Stimulated activated CD4-positive, alpha-beta T cell treated with anti-CD3 and anti-CD28 coated beads, TNF-alpha, amount 100 ng/mL, for 4 hours (primary cell): Measurements from ENCODE around the gene DHX35.
"Not testable (repeated sequence)": the region's sequence is repeated elsewhere in the genome, so short reads cannot be mapped to it uniquely, and the experiment has no call there.

Experiments used
- DNase-seq, 3 experiments: peaks; one replicate each; pipeline ENCODE4 v3.0.0-alpha.2; 2020; ENCODE audit warnings: low read depth in 3 of 3

The DHX35 gene

DNA sequence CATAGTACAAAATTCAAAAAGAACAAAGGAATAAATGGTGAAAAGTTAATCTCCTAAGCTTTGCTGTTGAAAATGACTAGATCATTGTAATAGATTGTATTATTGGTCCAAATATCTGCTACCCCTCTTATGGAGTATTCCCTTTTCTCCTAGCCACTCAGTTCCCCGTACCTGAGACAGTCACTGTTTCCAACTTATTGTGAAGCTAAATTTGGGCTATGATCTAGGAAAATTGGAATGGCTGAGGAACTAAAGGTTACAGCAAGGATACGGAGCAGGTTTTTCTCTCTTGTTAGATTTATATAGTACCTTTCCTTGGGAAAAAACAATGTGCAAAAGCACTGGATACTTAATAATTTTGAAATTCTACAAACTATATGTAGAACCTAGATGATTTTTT, 17.3 kb downstream of the DHX35 start:
- no peak for DNase-seq

DNA sequence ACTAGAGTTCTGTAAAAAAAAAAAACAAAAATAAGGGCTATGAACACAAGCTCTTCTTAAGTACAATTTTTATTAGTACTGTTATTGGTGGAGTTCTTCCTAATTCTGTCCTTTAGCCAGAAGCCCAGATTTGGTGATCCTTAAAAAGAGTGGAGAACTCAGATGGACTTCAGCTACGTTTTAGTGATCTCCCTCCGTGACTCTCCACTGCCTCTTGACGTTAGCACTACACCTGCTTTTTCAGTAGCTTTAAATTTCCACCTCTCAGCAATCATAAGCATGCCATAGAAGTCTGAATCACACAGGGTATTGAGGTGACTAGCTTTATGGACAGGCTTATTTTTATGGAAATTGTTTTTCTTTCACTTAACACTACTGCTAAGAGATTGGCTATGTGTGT, 17.7 kb downstream of the DHX35 start:
- DNase-seq, result no peak

DNA sequence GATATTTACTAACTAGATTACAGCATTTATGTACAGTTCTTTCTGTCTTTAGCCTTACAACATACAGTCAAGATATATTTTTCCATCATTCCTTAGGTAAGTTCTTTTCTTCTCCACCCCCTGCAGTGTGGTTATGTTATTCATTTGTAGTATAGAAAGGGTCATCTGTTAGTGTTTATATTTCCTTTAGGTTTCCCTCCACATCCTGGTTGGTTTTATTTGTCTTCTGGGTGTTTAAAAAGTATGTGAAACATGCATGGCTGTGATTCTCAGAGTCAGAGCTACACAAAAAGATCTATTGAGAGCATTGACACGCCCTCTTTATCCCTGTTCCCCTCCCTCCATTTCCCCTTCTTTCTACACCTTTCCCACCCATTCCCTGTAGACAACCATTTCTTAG, 20.1 kb downstream of the DHX35 start:
- DNase-seq, result no peak

DNA sequence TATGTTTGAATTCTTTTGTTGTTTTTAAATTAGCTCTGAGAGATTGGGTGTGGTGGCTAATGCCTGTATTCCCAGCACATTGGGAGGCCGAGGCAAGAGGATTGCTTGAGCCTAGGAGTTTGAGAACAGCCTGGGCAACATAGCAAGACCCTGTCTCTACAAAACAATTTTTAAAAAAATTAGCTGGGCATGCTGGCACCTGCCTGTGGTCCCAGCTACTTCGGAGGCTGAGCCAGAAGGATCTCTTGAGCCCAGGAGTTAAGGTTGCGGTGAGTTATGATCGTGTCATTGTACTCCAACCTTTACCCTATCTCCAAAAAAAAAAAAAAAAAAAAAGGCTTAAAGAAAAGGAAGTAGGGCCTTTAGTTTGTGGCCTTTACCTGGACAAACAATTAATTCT, 22.9 kb downstream of the DHX35 start:
- no peak for DNase-seq

DNA sequence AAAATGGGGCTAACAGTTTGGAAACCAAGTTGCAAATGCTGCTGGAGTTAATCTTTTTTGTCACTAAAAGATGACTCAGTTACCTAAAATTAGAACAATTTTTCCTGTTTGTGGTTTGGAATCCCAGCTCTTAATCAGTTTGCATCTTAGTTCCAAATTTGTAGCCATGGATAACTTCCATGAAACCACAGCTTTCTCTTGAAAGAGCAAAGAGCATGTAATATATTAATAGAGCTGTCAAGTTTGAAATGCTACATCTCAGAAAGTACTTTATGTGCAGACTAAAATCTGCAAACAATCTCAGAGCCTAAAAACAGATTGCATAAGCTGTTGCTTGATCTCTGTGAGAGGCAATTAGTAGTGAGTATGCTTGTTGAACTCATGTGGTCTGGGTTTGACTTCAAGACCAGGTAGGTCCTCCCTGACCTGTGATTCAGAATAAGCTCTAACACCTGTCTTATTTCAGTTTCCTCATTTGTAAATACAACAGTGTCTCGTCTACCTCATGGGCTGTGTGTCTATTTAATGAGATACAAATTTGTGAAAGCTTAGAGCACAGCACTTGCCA, 23.5 kb downstream of the DHX35 start:
- no peak for DNase-seq

DNA sequence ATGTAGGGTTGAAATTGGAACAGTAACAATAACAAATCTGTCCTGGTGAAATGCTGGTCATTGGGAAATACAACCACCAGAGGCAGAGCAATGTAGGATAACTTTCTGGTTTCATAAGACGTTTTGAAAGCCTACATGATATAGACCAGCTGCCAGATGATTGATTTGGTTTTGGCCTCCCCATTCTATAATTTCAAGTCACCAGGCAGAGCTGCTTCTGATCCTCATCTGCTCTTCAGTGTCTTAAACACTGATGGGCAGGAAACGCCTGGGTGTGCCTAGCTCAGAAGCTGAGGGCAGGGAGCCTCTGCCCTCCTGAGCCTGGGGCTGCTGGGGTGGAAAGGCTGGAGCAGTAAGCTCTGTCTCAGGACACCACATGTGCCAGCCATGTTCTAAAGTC, 24.5 kb downstream of the DHX35 start:
- no peak for DNase-seq

DNA sequence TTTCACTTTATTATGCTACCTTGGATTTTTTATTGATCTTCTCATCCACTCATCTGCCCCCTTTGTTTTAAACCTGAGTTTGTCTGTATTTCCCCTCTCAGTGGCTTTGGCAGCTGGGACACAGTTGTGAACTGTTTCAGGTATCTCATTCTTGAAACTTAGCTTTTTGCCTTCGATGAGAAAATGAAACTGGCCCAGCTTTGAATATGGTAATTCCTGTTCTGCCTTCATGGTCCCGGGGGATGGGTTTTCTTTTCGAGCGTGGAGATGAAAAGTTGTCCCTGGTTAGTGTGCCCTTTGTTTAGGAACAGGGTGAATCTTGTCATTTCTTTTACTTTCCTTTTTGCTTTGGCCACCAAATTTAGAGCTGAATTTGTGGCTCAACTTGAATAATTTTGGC, 25.6 kb downstream of the DHX35 start:
- DNase-seq, result no peak

DNA sequence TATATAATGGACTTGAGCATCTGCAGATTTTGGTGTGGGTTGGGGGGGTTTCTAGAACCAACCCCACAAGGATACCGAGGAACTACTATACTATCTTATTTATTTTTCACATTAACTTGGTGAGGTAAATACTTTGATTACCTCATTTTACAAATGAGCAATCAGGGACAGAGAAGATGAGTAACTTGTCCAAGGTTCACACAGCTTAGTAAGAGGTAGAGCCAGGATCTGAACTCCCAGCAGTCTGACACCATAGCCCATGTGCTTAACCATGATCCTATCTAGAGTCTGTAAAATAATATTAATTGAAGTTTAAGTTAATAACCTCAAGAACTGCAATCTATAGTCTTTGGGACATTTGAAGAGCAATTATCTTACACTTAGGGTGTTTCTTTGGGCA, 28.6 kb downstream of the DHX35 start:
- DNase-seq, result no peak

DNA sequence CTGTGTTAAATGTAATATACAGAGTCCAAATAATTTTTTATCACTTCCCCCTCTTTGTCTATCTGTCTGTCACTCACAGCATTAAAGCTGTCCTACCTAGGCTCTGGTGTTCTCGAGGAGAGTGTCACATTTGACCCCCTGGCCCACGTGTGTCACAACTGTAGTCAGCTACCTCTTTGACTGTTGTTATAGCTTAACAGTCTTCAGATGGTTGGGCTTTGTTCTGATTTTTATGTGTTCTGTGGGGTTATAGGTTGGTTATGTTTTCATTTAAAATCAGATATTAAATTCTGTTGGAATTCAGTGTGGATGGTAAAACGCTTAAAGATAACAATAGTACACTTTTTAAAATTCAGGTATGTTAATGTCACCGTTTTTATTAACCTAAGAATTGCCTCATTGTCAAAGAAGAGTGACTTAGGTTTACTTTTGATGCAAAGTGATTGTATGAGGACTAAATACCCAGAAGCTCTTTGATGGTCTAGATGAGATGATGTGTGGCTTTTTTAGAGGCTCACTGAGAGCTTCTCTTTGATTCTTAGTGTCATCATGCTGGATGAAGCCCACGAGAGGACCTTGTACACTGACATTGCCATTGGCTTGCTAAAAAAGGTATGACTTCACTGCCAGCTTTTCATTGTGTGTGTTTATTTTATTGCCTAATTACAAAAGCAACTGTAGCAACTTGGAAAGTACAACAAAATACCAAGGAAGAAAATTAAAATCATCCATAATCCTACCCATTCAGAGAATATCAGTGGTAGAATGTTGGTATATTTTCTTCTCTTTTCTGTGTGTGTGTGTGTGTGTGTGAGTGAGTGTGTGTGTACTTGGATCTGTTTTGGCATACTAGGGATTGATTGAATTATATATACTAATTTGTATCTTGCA, 29.9 kb downstream of the DHX35 start:
- DNase-seq, result no peak

DNA sequence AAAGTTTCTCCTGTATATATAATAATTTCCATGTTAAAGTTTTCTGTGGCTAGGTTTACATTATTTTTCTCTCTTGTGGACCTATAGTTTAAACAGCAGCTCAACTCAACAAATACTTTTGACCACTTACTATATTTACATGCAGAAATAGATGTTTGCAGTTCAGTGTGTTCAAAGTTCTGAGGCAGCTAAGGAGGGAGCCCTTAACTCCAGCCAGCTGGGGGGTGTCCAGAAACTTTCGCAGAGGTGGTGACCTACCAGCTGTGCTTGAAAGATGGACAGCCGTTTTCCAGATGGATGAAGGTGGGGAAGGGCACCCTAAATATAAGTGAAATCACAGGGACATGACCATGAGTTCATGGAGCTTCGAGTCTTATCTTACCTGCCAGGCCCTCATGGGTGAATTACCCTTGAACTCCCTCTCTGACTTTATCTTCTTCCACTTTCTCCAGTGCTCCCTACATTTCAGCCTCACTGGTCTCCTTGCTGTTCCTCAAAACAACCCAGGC, 33.4 kb downstream of the DHX35 start:
- no peak for DNase-seq

DNA sequence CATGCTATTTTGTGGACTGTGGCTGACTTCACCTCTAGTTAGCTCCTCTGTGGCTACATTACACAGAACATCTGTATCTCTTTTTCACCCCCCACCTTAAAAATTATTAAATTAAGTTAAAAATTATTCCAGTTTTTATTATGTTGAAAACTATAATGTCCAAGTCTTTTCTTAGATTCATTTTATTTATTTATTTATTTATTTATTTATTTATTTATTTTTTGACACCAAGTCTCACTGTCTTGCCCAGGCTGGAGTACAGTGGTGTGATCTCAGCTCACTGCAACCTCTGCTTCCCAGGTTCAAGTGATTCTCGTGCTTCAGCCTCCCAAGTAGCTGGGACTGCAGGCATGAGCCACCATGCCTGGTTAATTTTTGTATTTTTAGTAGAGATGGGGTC, 34.7 kb downstream of the DHX35 start:
- not testable (repeated sequence) for DNase-seq

DNA sequence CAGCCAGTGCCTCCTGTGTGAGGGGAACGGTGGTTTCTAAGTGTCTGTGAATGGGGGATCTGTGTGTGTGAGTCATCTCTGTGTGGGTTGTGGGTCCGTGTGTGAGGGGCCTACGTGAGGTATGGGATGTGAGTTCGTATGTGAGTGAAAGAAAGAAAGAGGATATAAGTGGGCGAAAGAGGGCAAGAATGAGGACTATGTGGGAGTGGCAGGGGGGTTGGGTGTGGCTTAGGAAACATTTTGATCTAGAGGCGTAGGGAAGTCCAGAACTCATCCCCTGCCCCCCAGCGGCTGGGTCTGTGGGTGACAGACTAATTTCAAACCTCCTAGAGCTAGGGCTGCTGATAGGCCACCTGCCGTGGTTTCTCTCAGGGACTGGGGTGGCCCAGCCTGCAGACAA, 35.5 kb downstream of the DHX35 start:
- DNase-seq, result peak; percentile 12 to 26 (median 18)

DNA sequence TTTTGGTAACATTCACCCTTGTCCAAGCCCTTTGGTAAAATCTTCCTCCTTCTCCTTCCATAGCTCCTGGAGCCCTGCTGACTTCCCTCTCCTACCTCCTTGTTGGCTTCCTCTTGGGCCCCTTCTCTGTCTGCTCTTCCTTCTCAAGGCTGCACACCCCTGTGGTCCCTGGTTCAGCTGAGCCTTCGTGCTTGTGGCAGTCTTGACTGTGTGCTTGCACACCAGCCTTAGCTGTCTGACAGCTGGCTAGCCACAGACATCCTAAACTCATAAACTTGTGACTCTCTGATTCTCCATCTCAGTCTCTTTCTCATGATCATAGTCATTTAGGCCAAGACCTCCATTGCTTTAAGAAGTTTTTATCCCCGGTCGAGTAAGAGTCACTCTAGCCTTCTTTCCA, 37.1 kb downstream of the DHX35 start:
- no peak for DNase-seq

DNA sequence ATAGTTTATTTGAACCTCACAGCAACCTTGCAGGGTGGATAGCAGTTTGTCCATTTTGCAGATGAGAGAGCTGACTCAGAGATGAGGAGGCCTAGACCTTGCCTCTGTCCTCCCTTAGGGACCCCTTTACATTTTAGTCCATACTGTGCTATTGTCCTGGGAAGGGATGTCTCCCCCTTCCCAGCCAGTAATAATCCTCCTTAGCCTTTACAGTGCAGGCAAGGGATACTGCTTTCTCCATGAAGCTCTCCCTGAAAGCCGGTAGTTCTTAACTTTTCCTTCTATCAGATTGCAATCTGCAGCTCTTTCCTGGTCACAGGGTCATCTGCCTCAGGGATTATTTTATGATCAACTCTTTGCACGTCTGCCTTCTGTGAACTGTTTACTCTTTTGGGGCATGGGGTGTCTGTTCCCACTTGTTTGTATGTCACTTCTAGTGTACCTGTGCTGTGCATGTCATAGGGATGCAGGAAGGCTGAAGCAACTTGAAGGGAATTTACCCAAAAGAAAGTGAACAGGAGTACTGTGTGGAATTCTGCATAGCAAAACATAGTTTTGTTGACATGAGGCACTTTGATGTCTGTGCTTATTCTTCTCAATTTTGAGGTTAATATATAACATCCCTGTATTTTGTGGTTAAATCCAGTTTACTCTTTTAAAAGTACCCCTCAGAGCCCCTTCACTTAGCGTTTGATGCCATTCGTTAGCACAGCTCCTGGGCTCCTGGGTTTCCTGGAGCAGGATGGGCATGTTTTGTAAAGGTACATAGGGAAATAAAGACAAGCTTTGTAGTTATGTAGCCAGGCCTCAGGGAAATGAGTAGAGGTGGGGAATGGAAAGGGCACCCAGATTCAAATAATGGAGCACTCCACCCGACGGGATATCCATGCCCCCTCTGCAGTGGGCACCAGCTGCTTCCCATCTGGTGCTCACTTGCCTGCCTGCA, 38.1 kb downstream of the DHX35 start:
- no peak for DNase-seq

DNA sequence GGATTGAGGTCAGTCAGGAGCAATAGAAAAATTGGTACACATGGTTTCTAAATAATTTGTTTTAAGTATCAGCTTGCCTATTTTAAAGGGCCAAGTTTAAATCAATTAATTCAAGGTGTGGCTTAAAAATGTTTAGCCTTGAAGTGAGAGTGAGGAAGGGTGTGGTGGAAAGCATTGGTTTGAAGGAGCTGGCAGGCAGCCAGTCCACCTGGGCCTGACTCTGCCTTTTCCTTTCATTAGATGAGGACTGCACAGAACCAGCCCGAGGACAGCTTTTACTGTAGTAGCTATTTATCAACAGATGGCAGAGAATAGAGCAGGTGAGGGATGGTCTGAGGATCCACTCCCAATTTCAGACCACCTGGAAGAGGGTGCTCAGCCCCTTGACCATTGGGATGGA, 42.4 kb downstream of the DHX35 start:
- DNase-seq, result no peak

DNA sequence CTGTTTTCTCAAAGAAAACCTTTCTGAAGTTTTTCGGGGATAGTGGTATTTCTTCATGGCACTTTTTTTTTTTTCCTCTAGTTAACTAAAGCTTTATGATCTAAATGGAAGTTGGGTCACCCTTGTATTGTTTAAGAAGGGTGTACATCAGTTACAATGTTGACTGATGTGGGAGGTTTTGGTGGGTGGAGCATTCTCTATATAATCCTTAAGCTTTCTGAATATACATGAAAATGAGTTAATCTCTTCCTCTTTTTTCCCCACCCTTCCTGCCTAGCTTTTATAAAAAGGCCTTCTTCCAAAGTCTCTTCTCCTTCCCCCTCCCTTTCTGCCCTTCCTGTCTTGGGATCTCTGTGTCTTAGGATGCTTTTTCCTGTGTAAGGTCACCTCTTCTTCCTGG, 47.2 kb downstream of the DHX35 start:
- no peak for DNase-seq

DNA sequence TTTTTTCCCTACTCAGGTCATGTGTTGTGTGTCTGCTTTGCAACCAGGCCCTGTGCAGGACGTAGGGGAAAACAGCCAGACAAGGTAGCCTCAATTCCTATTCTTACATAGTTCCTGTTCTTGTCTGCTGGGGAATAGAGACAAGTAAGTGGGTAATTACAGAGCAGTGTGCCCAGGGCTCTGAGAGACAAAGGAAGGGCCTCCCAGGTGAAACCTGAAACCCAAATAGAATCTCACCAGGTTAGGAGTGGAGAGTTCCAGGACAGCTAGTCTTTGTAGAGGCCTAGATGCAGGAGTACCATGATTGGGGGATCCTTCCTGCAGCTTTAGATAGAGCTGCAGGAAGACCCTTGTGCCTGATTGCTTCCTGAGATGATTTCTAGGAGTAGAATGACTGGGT, 48.4 kb downstream of the DHX35 start:
- DNase-seq, result no peak

DNA sequence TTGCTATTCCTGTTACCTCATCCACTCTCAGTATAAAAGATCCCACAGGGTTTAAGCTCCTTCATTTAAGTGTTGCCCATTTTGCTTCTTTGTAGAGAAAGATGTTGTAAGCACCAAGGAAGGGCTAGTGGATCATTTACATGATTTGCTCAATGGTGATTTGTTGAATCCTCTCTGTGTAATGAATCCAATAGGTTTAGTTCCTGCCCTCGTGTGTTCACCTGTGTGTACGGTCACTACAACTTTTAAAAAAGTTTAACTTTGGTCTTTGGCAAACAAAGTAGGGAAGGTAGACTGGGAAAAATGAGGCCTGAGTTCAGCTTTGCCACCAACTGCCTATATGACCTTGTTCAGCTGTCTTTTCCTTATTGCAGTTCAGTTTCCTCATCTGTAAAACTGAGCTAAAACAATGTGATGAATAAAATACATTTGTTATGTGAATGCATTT, 51.5 kb downstream of the DHX35 start:
- no peak for DNase-seq

DNA sequence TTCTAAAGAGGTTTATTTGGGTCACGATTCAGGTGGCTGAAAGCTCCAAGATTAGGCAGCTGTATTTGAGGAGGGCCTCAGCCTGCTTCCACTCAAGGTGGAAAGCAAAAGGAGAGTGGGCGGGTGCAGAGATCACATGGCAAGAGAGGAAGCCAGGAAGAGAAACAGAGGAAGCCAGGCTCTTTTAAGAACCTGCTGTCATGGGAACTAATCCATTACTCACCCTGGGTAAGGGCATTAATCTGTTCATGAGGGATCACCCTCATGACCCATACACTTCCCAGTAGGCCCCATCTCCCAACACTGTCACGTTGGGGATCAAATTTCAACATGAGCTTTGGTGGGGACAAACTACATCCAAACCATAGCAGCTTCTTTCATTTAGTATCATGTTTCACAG, 53.9 kb downstream of the DHX35 start:
- DNase-seq, result no peak

DNA sequence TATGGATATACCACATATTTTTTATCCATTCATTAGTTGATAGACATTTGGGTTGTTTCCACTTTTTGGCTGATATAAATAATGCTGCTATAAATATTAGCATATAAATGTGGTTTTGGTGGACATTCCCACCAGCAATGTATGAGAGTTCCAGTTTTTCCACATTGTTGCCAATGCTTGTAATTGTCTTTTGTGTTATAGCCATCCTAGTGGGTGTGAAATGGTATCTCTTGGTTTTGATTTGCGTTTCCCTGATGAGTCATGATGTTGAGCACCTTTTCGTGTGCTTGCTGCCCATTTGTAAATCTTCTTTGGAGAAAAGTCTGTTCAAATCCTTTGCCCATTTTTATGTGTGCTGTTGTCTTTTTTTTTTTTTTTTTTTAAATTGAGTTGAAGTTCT, 54.4 kb downstream of the DHX35 start:
- DNase-seq, result no peak

DNA sequence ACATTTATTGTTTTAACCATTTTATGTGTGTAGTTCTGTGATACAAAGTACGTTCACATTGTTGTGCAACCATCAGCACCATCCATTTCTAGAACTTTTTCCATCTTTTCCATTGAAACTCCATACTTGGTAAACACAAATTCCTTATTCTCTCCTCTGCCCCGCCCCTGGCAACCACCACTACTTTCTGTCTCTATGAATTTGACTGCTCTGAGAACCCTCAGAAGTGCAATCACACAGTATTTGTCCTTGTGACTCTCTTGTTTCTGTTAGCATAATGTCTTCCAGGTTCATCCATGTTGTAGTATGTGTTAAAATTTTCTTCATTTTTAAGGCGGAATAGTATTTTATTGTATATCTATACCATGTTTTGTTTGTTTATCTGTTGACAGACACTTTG, 56.9 kb downstream of the DHX35 start:
- DNase-seq, result no peak

DNA sequence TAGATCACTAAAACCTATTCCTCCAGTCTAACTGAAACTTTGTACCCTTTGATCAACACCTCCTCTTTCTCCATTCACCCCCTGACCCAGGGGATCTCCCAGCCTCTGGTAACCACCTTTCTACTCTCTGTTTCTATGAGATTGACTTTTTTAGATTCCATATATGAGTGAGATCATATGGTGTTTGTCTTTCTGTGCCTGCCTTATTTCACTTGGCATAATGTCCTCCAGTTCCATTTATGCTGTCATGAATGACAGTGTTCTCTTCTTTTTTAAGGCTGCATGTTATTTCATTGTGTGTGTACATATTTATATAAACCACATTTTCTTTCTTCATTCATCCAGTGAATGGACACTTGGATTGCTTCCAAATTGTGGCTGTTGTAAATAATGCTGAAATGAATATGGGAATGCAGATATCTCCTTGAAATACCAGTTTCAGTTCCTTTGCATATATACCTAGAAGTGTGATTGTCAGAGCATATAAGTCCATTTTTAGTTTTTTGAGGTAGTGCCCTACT, 57.7 kb downstream of the DHX35 start:
- DNase-seq, result no peak
